Endothelial cell of umbilical vein (primary cell): Measurements from ENCODE around the gene SUPT16H. TPM values are rescaled to one million over a fixed set of nuclear protein-coding genes. Genes with fewer than 3 reads are reported as not detected.

Source experiments
- BruUV-seq: library from RNA; stranded (reverse); fragments of 400-500 nt; replicated peaks from 2 replicates; lab custom pipeline; 2021; lab: Mats Ljungman, UMichigan
- CTCF ChIA-PET: fragments of 300-600, 350-600 bp; sonication (Branson Sonifier 250); formaldehyde crosslinking; loops from one replicate; lab custom pipeline; 2021; ENCODE audit warnings: antibody characterized with exemption, inconsistent platforms; lab: Charles Lee
- POLR2A ChIA-PET: fragments of 300-600, 350-600 bp; sonication (Branson Sonifier 250); formaldehyde crosslinking; loops from one replicate; lab custom pipeline; 2021; ENCODE audit warnings: antibody characterized with exemption, inconsistent platforms; lab: Charles Lee
- DNase-seq: peaks from one replicate; pipeline ENCODE4 v3.0.0-alpha.2; 2011; ENCODE audit warnings: low read depth, low spot score
- FAIRE-seq: peaks from 2 replicates; lab custom pipeline; 2011; peaks lifted over from hg19 to GRCh38; lab: Jason Lieb, UNC
- H2AFZ ChIP-seq: 2 replicates; pipeline ENCODE4 v1.6.0; 2012; ENCODE audit warnings: low read depth, low read length, control low read depth, inconsistent platforms
- H3K27ac ChIP-seq: 2 replicates; pipeline ENCODE4 v1.5.1; 2011; ENCODE audit warnings: low read depth, mild to moderate bottlenecking, control low read depth, low read length, moderate library complexity; ENCODE audit not compliant: insufficient read depth
- H3K27me3 ChIP-seq, 2 experiments: 2 replicates each; pipeline versions ENCODE4 v1.6.0 to v1.6.1; 2011; ENCODE audit warnings: low read length in 2 of 2, mixed read lengths in 1 of 2; ENCODE audit not compliant: control insufficient read depth in 2 of 2, insufficient read depth in 2 of 2
- H3K36me3 ChIP-seq, 2 experiments: 2 replicates in 1 of 2; 3 replicates in 1 of 2; pipeline ENCODE4 v1.5.1; 2011; ENCODE audit warnings: low read length in 2 of 2, mild to moderate bottlenecking in 1 of 2, moderate library complexity in 1 of 2; ENCODE audit not compliant: control insufficient read depth in 2 of 2, insufficient read depth in 2 of 2; ENCODE audit errors: extremely low read depth in 1 of 2
- H3K4me1 ChIP-seq: 3 replicates; pipeline ENCODE4 v1.5.1; 2011; ENCODE audit warnings: mild to moderate bottlenecking, low read length; ENCODE audit not compliant: control insufficient read depth, insufficient read depth; ENCODE audit errors: extremely low read depth
- H3K4me2 ChIP-seq: 2 replicates; pipeline ENCODE4 v1.6.1; 2011; ENCODE audit warnings: low read length, control low read depth, mixed read lengths; ENCODE audit not compliant: insufficient read depth
- H3K4me3 ChIP-seq, 3 experiments: fragments of 200-600 bp in 1 of 3; sonication (generic), shearing (Covaris generic) in 1 of 3; replicated peaks in 1 of 3; 2 replicates each; pipeline ENCODE4 v1.5.1; 2011 to 2016; ENCODE audit warnings: control low read depth in 3 of 3, low read length in 3 of 3, mild to moderate bottlenecking in 2 of 3, inconsistent platforms in 1 of 3, low read depth in 1 of 3, moderate library complexity in 1 of 3; ENCODE audit not compliant: insufficient read depth in 1 of 3
- H3K79me2 ChIP-seq: 2 replicates; pipeline ENCODE4 v1.6.0; 2012; ENCODE audit warnings: low read length, inconsistent platforms; ENCODE audit not compliant: control insufficient read depth, insufficient read depth
- H3K9ac ChIP-seq: replicated peaks from 2 replicates; pipeline ENCODE3; 2011; ENCODE audit warnings: low read length, control low read depth; ENCODE audit not compliant: insufficient read depth; ENCODE audit errors: extremely low read depth
- H3K9me1 ChIP-seq: replicated peaks from 3 replicates; pipeline ENCODE4 v1.6.0; 2011; ENCODE audit warnings: mild to moderate bottlenecking, low read length; ENCODE audit not compliant: control insufficient read depth, insufficient read depth; ENCODE audit errors: extremely low read depth
- H3K9me3 ChIP-seq: replicated peaks from 2 replicates; pipeline ENCODE4 v1.5.1; 2012; ENCODE audit warnings: low read length, inconsistent platforms; ENCODE audit not compliant: control insufficient read depth, insufficient read depth
- H4K20me1 ChIP-seq: replicated peaks from 2 replicates; pipeline ENCODE3; 2011; ENCODE audit warnings: mild to moderate bottlenecking, low read length; ENCODE audit not compliant: control insufficient read depth, insufficient read depth; ENCODE audit errors: extremely low read depth
- EZH2 ChIP-seq: IDR thresholded peaks from 2 replicates; pipeline ENCODE4 v1.6.1; 2012; ENCODE audit warnings: borderline replicate concordance, low read depth, mild to moderate bottlenecking, moderate library complexity, low read length, inconsistent platforms; ENCODE audit not compliant: severe bottlenecking
- FOS ChIP-seq: IDR thresholded peaks from 2 replicates; pipeline ENCODE4 v1.6.1; 2011; ENCODE audit warnings: mild to moderate bottlenecking, low read length, moderate library complexity, borderline replicate concordance; ENCODE audit not compliant: insufficient read depth
- GATA2 ChIP-seq: IDR thresholded peaks from 2 replicates; pipeline ENCODE4 v1.7.0; 2011; ENCODE audit warnings: low read depth, mild to moderate bottlenecking, moderate library complexity, mixed read lengths, low read length; ENCODE audit not compliant: insufficient read length, insufficient read depth
- JUN ChIP-seq: IDR thresholded peaks from 2 replicates; pipeline ENCODE4 v1.6.1; 2011; ENCODE audit warnings: borderline replicate concordance, low read depth; ENCODE audit not compliant: insufficient read length, insufficient read depth
- MYC ChIP-seq: IDR thresholded peaks from one replicate; pipeline ENCODE4 v1.6.1; 2011; ENCODE audit warnings: mild to moderate bottlenecking, low read depth, low read length
- POLR2A ChIP-seq: IDR thresholded peaks from 2 replicates; pipeline ENCODE4 v1.6.1; 2012; ENCODE audit warnings: low read depth, mild to moderate bottlenecking, control low read depth, low read length
- POLR2AphosphoS5 ChIP-seq: IDR thresholded peaks from 2 replicates; pipeline ENCODE4 v1.6.1; 2012; ENCODE audit warnings: low read depth, mild to moderate bottlenecking, control low read depth, low read length, moderate library complexity; ENCODE audit not compliant: insufficient read depth
- dilution Hi-C: fragments of 300-500 bp; cut with MboI; formaldehyde crosslinking; loops from one replicate; pipeline ENCODE4 v1.15.0; 2019; ENCODE audit warnings: low sequenced_read_pairs; ENCODE audit not compliant: extremely low pct_ligation_motif_present
- intact Hi-C: fragments of 100-400 bp; cut with micrococcal nuclease; formaldehyde crosslinking; loops from one replicate; pipeline ENCODE4 v1.10.0; 2022
- polyA plus RNA-seq, 4 experiments: library from polyadenylated mRNA; depleted of rRNA in 3 of 4; stranded (reverse) in 3 of 4; unstranded in 1 of 4; fragments of >200 nt; gene quantifications; 2 replicates each; pipeline versions ENCODE4 v1.2.1 to v1.2.3, GENCODE V29; 2011 to 2012; ENCODE audit warnings: missing spikeins in 1 of 4
- total RNA-seq: library from RNA; stranded (reverse); gene quantifications from 2 replicates; pipeline ENCODE4 v1.2.3, GENCODE V29; 2021
- TF ChIP-seq, protein P1 (sequence below): IDR thresholded peaks from 2 replicates; pipeline ENCODE4 v1.6.1; 2011; ENCODE audit not compliant: insufficient read depth, insufficient read length
- TF ChIP-seq, protein P2 (sequence below), 2 donors: IDR thresholded peaks; 1 replicate in 1 of 2; 2 replicates in 1 of 2; pipeline ENCODE4 v1.5.1; 2011; ENCODE audit warnings: low read length in 2 of 2, mild to moderate bottlenecking in 2 of 2, moderate library complexity in 2 of 2, control low read depth in 1 of 2, inconsistent platforms in 1 of 2, low read depth in 1 of 2; ENCODE audit not compliant: insufficient read depth in 1 of 2; ENCODE audit errors: extremely low read depth in 1 of 2

SUPT16H gene
- total and polyA plus RNA-seq, 2 donors (not counting 3 experiments of a cell fraction or from before 2014, with no cell fraction given), result 53.1 to 100 TPM

GRCh38 chr14:21343035-21343794 lies 40.6 kb downstream of the SUPT16H start:
- Histone ChIP-seq H3K36me3 (no peaks in the 10 kb centered on the region), H3K79me2 (no peaks in the 10 kb centered on the region), H3K27ac (no peak overlapping the region), H3K4me3 (no peak overlapping the region), H2AFZ (no peak overlapping the region), H3K9me1 (no peaks in the 10 kb centered on the region), H3K4me2 (no peak overlapping the region), H4K20me1 (no peaks in the 10 kb centered on the region), H3K4me1 (no peaks in the 10 kb centered on the region), H3K27me3 (peaks cover 2 to 9% of the 10 kb centered on the region in 2 experiments), H3K9me3 (no peaks in the 10 kb centered on the region), H3K9ac (no peak overlapping the region)
- CTCF ChIA-PET, result interaction anchor here (0.5 to 1.3 kb wide), 3 partner anchors 13 to 73 kb away, joined by 3 read pairs; no protein-coding TSS in a partner anchor
- POLR2A ChIA-PET, result interaction anchor here (0.6 kb wide), 1 partner anchor 14 kb away, joined by 5 read pairs; no protein-coding TSS in a partner anchor
- no peak for FAIRE-seq
- intact Hi-C loops, result no loop called here
- BruUV-seq, result no TSS peak
- dilution Hi-C loops, result no loop called here
- no peak for TF ChIP-seq JUN
- TF ChIP-seq, protein P1, sequence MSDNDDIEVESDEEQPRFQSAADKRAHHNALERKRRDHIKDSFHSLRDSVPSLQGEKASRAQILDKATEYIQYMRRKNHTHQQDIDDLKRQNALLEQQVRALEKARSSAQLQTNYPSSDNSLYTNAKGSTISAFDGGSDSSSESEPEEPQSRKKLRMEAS, result no peak
- TF ChIP-seq POLR2A, result no peak
- TF ChIP-seq POLR2AphosphoS5, result no peak
- no peak for TF ChIP-seq MYC
- no peak for TF ChIP-seq FOS
- no peak for TF ChIP-seq EZH2
- TF ChIP-seq GATA2, result no peak
- TF ChIP-seq, protein P2, sequence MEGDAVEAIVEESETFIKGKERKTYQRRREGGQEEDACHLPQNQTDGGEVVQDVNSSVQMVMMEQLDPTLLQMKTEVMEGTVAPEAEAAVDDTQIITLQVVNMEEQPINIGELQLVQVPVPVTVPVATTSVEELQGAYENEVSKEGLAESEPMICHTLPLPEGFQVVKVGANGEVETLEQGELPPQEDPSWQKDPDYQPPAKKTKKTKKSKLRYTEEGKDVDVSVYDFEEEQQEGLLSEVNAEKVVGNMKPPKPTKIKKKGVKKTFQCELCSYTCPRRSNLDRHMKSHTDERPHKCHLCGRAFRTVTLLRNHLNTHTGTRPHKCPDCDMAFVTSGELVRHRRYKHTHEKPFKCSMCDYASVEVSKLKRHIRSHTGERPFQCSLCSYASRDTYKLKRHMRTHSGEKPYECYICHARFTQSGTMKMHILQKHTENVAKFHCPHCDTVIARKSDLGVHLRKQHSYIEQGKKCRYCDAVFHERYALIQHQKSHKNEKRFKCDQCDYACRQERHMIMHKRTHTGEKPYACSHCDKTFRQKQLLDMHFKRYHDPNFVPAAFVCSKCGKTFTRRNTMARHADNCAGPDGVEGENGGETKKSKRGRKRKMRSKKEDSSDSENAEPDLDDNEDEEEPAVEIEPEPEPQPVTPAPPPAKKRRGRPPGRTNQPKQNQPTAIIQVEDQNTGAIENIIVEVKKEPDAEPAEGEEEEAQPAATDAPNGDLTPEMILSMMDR (IDR thresholded peaks at IDR 0.05; ENCODE audit: extremely low read depth in 1 of 2, insufficient read depth in 1 of 2, low read depth in 1 of 2, low read length in 2 of 2), result no peak
- no peak for DNase-seq
